Measurements from ENCODE around the gene KIR2DL4. TPM values are rescaled to one million over a fixed set of nuclear protein-coding genes. Genes with fewer than 3 reads are reported as not detected.
"Not testable (repeated sequence)": the region's sequence is repeated elsewhere in the genome, so short reads cannot be mapped to it uniquely, and the experiment has no call there.

Gene KIR2DL4
- total RNA-seq: not detected

DNA sequence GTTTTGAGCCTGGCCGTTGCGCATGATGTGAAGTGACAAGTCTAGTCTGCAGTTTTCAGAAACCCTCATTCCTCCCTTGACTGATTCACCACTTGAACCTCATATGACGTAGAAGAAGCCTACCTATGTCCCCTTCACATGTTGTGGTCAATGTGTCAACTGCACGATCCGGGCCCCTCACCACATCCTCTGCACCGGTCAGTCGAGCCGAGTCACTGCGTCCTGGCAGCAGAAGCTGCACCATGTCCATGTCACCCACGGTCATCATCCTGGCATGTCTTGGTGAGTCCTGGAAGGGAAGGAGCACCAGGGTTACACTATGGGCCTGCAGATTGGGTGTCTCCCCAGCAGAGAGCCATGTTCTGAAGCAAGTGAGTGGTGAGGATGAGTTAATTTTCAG, at the start of gene KIR2DL4:
TSS of gene KIR2DL4 (plus strand) at position 201 of the 400 bp plus-strand sequence. CDS start at position 243, 42 bp downstream.
- H3K27me3 Mint-ChIP-seq: peaks cover 16% of the 10 kb centered on the region
- H3K9me3 Mint-ChIP-seq (ENCODE audit: low read depth): no peaks in the 10 kb centered on the region
- no peaks in the 10 kb centered on the region for H3K4me1 Mint-ChIP-seq
- H3K4me3 Mint-ChIP-seq: no peak within 1 kb of the TSS
- ATAC-seq (no peak), DNase-seq (no peak)
- POLR2A ChIA-PET: no interaction called here
- H3K36me3 Mint-ChIP-seq (ENCODE audit: low read depth): no peaks in the 10 kb centered on the region
- CTCF ChIA-PET: no interaction called here
- H3K27ac Mint-ChIP-seq: no peak within 1 kb of the TSS
- intact Hi-C loops (cut with DNase I, micrococcal nuclease): no loop called here

- intact Hi-C loops (cut with DNase I, micrococcal nuclease); H3K9me3 Mint-ChIP-seq (ENCODE audit: low read depth); H3K27ac Mint-ChIP-seq; ATAC-seq; DNase-seq; H3K4me3 Mint-ChIP-seq; H3K4me1 Mint-ChIP-seq; H3K27me3 Mint-ChIP-seq; POLR2A ChIA-PET; H3K36me3 Mint-ChIP-seq (ENCODE audit: low read depth); CTCF ChIA-PET: not testable (repeated sequence)
Measured at GRCh38 chr19:54756204-54757110, 47.0 kb upstream of the KIR2DL4 start.

DNA sequence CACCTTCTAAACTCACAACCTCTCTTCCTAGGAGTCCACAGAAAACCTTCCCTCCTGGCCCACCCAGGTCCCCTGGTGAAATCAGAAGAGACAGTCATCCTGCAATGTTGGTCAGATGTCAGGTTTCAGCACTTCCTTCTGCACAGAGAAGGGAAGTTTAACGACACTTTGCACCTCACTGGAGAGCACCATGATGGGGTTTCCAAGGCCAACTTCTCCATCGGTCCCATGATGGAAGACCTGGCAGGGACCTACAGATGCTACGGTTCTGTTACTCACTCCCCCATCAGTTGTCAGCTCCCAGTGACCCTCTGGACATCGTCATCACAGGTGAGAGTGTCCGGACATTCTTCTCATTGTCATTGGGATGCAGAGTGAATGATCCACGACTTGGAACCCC, 44.8 kb upstream of the KIR2DL4 start:
- H3K4me1 Mint-ChIP-seq; H3K36me3 Mint-ChIP-seq (ENCODE audit: low read depth); intact Hi-C loops (cut with DNase I, micrococcal nuclease); ATAC-seq; H3K27ac Mint-ChIP-seq; POLR2A ChIA-PET; CTCF ChIA-PET; DNase-seq; H3K27me3 Mint-ChIP-seq; H3K9me3 Mint-ChIP-seq (ENCODE audit: low read depth); H3K4me3 Mint-ChIP-seq: not testable (repeated sequence)

- DNase-seq; H3K27me3 Mint-ChIP-seq; H3K4me1 Mint-ChIP-seq; ATAC-seq; H3K4me3 Mint-ChIP-seq; intact Hi-C loops (cut with DNase I, micrococcal nuclease); POLR2A ChIA-PET; H3K27ac Mint-ChIP-seq; H3K9me3 Mint-ChIP-seq (ENCODE audit: low read depth); CTCF ChIA-PET; H3K36me3 Mint-ChIP-seq (ENCODE audit: low read depth): not testable (repeated sequence)
Measured at GRCh38 chr19:54764219-54764618, 39.2 kb upstream of the KIR2DL4 start.

DNA sequence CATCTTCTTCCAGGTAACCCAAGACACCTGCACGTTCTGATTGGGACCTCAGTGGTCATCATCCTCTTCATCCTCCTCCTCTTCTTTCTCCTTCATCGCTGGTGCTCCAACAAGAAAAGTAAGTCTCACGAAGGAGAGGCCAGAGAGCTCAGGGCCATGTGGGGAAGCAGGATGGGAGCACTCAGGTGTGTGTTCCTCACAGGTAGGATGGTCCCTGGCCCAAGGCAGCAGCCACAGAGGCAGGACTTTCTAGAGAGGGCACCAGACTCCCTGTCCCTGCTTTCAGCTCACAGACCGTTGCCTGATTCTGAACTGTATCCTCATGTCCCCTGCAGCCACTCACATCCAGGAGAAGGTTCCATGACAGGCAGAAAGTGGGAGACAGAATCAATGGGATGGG, 36.9 kb upstream of the KIR2DL4 start:
- H3K27ac Mint-ChIP-seq; H3K4me3 Mint-ChIP-seq; CTCF ChIA-PET; H3K36me3 Mint-ChIP-seq (ENCODE audit: low read depth); intact Hi-C loops (cut with DNase I, micrococcal nuclease); POLR2A ChIA-PET; H3K9me3 Mint-ChIP-seq (ENCODE audit: low read depth); ATAC-seq; DNase-seq; H3K27me3 Mint-ChIP-seq; H3K4me1 Mint-ChIP-seq: not testable (repeated sequence)

GRCh38 chr19:54769646-54770045, 33.8 kb upstream of the KIR2DL4 start, which contains the start of gene KIR2DL1:
KIR2DL1 (plus strand) TSS chr19:54769793; CDS start chr19:54769851, 58 bp downstream.
- DNase-seq; H3K27me3 Mint-ChIP-seq; H3K36me3 Mint-ChIP-seq (ENCODE audit: low read depth); H3K4me1 Mint-ChIP-seq; CTCF ChIA-PET; H3K9me3 Mint-ChIP-seq (ENCODE audit: low read depth); POLR2A ChIA-PET; intact Hi-C loops (cut with DNase I, micrococcal nuclease); H3K4me3 Mint-ChIP-seq; ATAC-seq; H3K27ac Mint-ChIP-seq: not testable (repeated sequence)

DNA sequence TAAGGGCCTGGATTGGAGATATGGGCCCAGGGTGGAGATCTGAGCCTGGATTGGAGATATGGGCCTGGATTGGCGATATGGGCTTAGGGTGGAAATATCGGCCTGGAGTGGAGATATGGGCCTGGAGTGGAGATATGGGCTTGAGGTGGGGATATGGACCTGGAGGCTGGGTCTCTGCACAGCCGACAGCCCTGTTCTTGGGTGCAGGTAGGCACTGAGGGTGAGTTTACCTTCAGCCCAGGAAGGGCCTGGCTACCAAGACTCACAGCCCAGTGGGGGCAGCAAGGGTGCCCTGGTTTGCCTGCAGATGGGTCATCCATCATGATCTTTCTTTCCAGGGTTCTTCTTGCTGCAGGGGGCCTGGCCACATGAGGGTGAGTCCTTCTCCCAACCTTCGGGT, 32.9 kb upstream of the KIR2DL4 start:
- H3K36me3 Mint-ChIP-seq (ENCODE audit: low read depth); H3K4me3 Mint-ChIP-seq; intact Hi-C loops (cut with DNase I, micrococcal nuclease); ATAC-seq; CTCF ChIA-PET; H3K27me3 Mint-ChIP-seq; DNase-seq; H3K9me3 Mint-ChIP-seq (ENCODE audit: low read depth); H3K4me1 Mint-ChIP-seq; POLR2A ChIA-PET; H3K27ac Mint-ChIP-seq: not testable (repeated sequence)

DNA sequence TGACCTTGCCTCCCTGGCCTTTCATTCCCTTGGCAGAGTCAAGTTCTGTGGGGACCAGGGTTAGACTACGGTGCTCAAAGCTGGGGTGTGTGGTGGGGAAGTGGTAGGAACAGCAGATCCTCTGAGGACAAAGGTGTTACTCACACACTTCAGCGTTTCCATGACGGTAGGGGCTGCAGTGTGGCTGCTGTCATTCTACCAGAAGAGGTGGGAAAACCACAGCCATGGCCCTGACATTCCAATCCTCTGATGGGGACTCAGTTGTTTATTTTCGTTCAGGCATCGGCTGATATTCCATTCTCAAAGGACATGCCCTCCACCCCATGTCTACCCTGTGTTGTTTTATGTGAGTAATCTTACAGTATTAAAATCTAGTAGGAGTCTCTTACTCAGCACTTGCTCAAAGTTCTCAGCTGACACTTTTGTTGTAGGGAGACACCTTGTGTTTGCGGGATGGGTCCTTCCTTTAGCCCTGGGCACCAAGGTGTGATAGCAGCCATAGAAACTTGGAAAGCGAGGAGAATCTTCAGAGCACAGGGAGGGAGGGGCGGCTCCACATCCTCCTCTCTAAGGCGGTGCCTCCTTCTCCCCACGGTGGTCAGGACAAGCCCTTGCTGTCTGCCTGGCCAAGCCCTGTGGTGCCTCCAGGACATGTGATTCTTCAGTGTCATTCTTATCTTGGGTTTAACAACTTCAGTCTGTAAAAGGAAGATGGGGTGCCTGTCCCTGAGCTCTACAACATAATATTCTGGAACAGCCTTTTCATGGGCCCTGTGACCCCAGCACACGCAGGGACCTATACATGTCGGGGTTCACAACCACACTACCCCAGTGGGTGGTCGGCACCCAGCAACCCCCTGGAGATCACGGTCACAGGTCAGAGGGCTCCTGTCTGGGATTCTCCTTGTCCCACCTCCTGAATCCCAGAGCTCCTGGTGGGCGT, 32.1 kb upstream of the KIR2DL4 start:
- H3K4me1 Mint-ChIP-seq; ATAC-seq; H3K27me3 Mint-ChIP-seq; CTCF ChIA-PET; H3K9me3 Mint-ChIP-seq (ENCODE audit: low read depth); H3K4me3 Mint-ChIP-seq; POLR2A ChIA-PET; DNase-seq; intact Hi-C loops (cut with DNase I, micrococcal nuclease); H3K27ac Mint-ChIP-seq; H3K36me3 Mint-ChIP-seq (ENCODE audit: low read depth): not testable (repeated sequence)

DNA sequence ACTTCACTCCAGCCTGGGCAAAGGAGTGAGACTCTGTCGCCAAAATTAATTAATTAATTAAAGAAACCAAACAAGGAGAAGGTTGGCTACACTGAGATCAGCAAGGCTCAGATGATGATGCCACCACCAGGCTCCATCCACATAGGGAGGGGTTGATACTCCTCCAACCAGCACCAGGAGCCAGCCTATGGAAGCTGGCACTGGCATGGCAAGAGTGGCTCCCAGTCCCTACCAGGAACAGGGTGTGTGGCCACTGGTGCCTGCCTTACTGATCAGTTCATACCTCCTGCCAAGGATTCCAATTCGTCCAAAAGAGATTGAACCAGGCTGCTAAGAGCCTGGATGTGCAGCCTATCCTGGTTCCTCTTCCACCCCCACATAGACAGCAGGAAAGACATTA, 30.7 kb upstream of the KIR2DL4 start:
- H3K27ac Mint-ChIP-seq; H3K9me3 Mint-ChIP-seq (ENCODE audit: low read depth); DNase-seq; H3K36me3 Mint-ChIP-seq (ENCODE audit: low read depth); ATAC-seq; H3K27me3 Mint-ChIP-seq; CTCF ChIA-PET; intact Hi-C loops (cut with DNase I, micrococcal nuclease); H3K4me1 Mint-ChIP-seq; POLR2A ChIA-PET; H3K4me3 Mint-ChIP-seq: not testable (repeated sequence)

DNA sequence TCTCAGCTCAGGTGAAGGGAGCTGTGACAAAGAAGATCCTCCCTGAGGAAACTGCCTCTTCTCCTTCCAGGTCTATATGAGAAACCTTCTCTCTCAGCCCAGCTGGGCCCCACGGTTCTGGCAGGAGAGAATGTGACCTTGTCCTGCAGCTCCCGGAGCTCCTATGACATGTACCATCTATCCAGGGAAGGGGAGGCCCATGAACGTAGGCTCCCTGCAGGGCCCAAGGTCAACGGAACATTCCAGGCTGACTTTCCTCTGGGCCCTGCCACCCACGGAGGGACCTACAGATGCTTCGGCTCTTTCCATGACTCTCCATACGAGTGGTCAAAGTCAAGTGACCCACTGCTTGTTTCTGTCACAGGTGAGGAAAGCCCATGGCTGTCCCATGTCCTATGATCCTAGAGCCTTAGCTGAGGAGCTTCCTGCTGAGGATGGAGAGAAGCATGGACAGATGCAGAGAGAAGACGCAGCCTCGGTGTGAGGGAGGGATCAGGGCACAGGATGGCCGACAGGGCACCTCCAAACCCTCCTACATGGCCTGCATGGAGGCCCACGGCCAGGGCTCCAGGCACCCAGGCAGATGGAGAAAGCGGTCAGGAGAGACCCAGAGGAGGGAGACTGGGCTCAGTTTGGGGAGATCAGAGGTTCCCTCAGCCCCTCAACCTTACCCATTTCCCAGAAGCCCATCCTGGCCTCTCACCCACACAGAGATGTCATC, 28.2 kb upstream of the KIR2DL4 start:
- H3K27ac Mint-ChIP-seq; H3K36me3 Mint-ChIP-seq (ENCODE audit: low read depth); POLR2A ChIA-PET; intact Hi-C loops (cut with DNase I, micrococcal nuclease); H3K4me3 Mint-ChIP-seq; DNase-seq; CTCF ChIA-PET; ATAC-seq; H3K9me3 Mint-ChIP-seq (ENCODE audit: low read depth); H3K27me3 Mint-ChIP-seq; H3K4me1 Mint-ChIP-seq: not testable (repeated sequence)

DNA sequence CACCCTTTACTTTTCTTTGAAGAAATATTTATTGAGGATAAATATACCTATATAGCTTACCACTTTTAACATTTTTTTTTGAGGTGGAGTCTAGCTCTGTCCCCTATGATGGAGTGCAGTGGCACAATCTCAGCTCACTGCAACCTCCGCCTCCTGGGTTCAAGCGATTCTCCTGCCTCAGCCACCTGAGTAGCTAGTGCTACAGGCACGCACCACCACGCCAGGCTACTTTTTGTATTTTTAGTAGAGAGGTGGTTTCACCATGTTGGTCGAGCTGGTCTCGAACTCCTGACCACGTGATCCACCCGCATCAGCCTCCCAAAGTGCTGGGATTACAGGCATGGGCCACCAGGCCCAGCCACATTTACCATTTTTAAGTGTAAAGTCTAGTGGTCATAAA, 27.6 kb upstream of the KIR2DL4 start:
- H3K27me3 Mint-ChIP-seq; H3K27ac Mint-ChIP-seq; H3K36me3 Mint-ChIP-seq (ENCODE audit: low read depth); H3K4me3 Mint-ChIP-seq; ATAC-seq; POLR2A ChIA-PET; H3K9me3 Mint-ChIP-seq (ENCODE audit: low read depth); CTCF ChIA-PET; intact Hi-C loops (cut with DNase I, micrococcal nuclease); H3K4me1 Mint-ChIP-seq; DNase-seq: not testable (repeated sequence)

Measured in activated CD4-positive, alpha-beta T cell treated with anti-CD3 and anti-CD28 coated beads for 36 hours (primary cell).